Stimulated activated CD4-positive, alpha-beta T cell treated with anti-CD3 and anti-CD28 coated beads, Interleukin-1b, Interleukin-23, amount 100 ng/mL, for 24 hours (primary cell): ENCODE measurements around the gene CD164.
"Not testable (repeated sequence)": the region's sequence is repeated elsewhere in the genome, so short reads cannot be mapped to it uniquely, and the experiment has no call there.

Experiments used
- DNase-seq, 4 experiments: peaks; one replicate each; pipeline ENCODE4 v3.0.0-alpha.2; 2020; ENCODE audit warnings: low read depth in 4 of 4, low spot score in 1 of 4

Gene CD164

GRCh38 chr6:109344226-109344625 lies 38.0 kb downstream of the CD164 start:
- DNase-seq: no peak

- no peak for DNase-seq
Measured at GRCh38 chr6:109343518-109343917, 38.7 kb downstream of the CD164 start.

GRCh38 chr6:109342911-109343310 lies 39.4 kb downstream of the CD164 start:
- DNase-seq: no peak

GRCh38 chr6:109342506-109342905 lies 39.8 kb downstream of the CD164 start:
- DNase-seq: no peak

- DNase-seq: no peak
Measured at GRCh38 chr6:109340811-109341210, 41.5 kb downstream of the CD164 start.

- no peak for DNase-seq
Measured at GRCh38 chr6:109339906-109340678, 42.2 kb downstream of the CD164 start.

- no peak for DNase-seq
Measured at GRCh38 chr6:109336221-109336961, 45.9 kb downstream of the CD164 start.

GRCh38 chr6:109333870-109334269 lies 48.4 kb downstream of the CD164 start:
- DNase-seq: not testable (repeated sequence)

- no peak for DNase-seq
Measured at GRCh38 chr6:109332748-109333147, 49.5 kb downstream of the CD164 start.

- DNase-seq: no peak
Measured at GRCh38 chr6:109331081-109331480, 51.2 kb downstream of the CD164 start.

- DNase-seq: no peak
Measured at GRCh38 chr6:109330263-109330662, 52.0 kb downstream of the CD164 start.

- no peak for DNase-seq
Measured at GRCh38 chr6:109328629-109329028, 53.6 kb downstream of the CD164 start.

- DNase-seq: no peak
Measured at GRCh38 chr6:109327959-109328358, 54.3 kb downstream of the CD164 start.

- no peak for DNase-seq
Measured at GRCh38 chr6:109327491-109327890, 54.8 kb downstream of the CD164 start.

GRCh38 chr6:109326351-109326750 lies 55.9 kb downstream of the CD164 start:
- DNase-seq: no peak

GRCh38 chr6:109325400-109325801 lies 56.9 kb downstream of the CD164 start:
- no peak for DNase-seq

- DNase-seq: no peak
Measured at GRCh38 chr6:109323241-109323640, 59.0 kb downstream of the CD164 start.

GRCh38 chr6:109322825-109323224 lies 59.4 kb downstream of the CD164 start:
- no peak for DNase-seq

- DNase-seq: no peak
Measured at GRCh38 chr6:109321752-109322151, 60.5 kb downstream of the CD164 start.

- DNase-seq: no peak
Measured at GRCh38 chr6:109320072-109320471, 62.2 kb downstream of the CD164 start.

- no peak for DNase-seq
Measured at GRCh38 chr6:109318328-109318876, 63.9 kb downstream of the CD164 start.

GRCh38 chr6:109316909-109317308 lies 65.4 kb downstream of the CD164 start:
- no peak for DNase-seq
